A673 (cell line): Measurements from ENCODE around the gene SPI1.

Experiments
- CTCF ChIP-seq: fragments of 300-800, 200-600 bp; sonication (generic); conservative IDR thresholded peaks from 2 replicates; pipeline ENCODE4 v1.5.1; 2017; ENCODE audit warnings: low read depth, mild to moderate bottlenecking, antibody characterized with exemption, low read length, moderate library complexity, mixed read lengths
- EZH2 ChIP-seq: fragments of 200-600 bp; sonication (generic); IDR thresholded peaks from 2 replicates; pipeline ENCODE4 v1.6.1; 2017; ENCODE audit warnings: borderline replicate concordance, low read depth, mild to moderate bottlenecking, mixed read lengths, antibody characterized with exemption, low read length; ENCODE audit not compliant: poor library complexity, severe bottlenecking

- TF ChIP-seq CTCF: no peak
- TF ChIP-seq EZH2: no peak
Observed at GRCh38 chr11:47426062-47426956, 48.0 kb upstream of the SPI1 start, which contains the start of gene PSMC3.
